DND-41 (cell line): Measurements from ENCODE around the gene CTNNA1.

Source experiments
- EZH2 ChIP-seq: IDR thresholded peaks from 3 replicates; pipeline ENCODE4 v1.6.1; 2012; ENCODE audit warnings: borderline replicate concordance, low read depth, mild to moderate bottlenecking, moderate library complexity, low read length, inconsistent platforms; ENCODE audit not compliant: severe bottlenecking
- TF ChIP-seq, protein P1 (sequence below): IDR thresholded peaks from 2 replicates; pipeline ENCODE4 v1.5.1; 2012; ENCODE audit warnings: borderline replicate concordance, low read length, moderate library complexity, mild to moderate bottlenecking; ENCODE audit not compliant: poor library complexity, severe bottlenecking; ENCODE audit errors: extremely low read depth

DNA sequence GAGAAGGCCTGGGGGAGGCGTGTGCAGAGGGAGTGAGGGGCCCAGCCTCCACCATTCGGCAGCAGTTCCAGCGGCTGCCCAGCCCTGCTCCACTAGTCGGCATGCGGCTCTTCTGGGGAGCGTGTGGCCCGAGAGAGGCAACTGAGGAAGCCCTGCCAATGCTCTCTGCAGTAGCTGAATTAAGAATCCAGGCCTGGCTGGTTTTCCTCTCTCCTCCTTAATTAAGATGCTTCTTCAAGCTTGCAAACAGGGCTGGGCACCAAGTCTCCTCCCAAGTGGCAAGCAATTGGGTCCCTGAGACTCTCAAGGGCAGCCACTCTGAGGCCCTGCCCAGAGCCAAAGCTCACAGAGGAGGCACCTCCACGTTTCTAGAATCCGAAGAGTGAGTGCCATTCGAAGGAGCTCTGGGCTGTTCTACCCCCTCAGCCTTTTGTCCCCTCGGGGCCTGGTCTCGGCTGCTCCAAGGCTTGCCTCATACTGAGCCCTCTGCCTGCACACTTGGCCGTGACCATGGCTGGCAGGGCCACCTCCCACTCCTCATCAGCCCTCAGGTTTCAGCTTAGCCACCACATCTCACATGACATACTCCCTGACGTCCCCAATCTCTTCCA lies 197.3 kb downstream of the CTNNA1 start:
- TF ChIP-seq, protein P1, sequence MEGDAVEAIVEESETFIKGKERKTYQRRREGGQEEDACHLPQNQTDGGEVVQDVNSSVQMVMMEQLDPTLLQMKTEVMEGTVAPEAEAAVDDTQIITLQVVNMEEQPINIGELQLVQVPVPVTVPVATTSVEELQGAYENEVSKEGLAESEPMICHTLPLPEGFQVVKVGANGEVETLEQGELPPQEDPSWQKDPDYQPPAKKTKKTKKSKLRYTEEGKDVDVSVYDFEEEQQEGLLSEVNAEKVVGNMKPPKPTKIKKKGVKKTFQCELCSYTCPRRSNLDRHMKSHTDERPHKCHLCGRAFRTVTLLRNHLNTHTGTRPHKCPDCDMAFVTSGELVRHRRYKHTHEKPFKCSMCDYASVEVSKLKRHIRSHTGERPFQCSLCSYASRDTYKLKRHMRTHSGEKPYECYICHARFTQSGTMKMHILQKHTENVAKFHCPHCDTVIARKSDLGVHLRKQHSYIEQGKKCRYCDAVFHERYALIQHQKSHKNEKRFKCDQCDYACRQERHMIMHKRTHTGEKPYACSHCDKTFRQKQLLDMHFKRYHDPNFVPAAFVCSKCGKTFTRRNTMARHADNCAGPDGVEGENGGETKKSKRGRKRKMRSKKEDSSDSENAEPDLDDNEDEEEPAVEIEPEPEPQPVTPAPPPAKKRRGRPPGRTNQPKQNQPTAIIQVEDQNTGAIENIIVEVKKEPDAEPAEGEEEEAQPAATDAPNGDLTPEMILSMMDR, result no peak
- no peak for TF ChIP-seq EZH2
